DMS114 treated with DMSO at 0.1 percent for 48 hours (cell line): ENCODE data around the gene COL4A6.

Experiments used
- DNase-seq: peaks from one replicate; lab custom pipeline; 2025; ENCODE audit not compliant: unreplicated experiment; lab: John Stamatoyannopoulos, UW

The COL4A6 gene

GRCh38 chrX:108163333-108164082 lies 274.7 kb downstream of the COL4A6 start:
- no peak for DNase-seq

- DNase-seq = no peak
Measured at GRCh38 chrX:108162265-108162664, 276.0 kb downstream of the COL4A6 start.

- no peak for DNase-seq
Measured at GRCh38 chrX:108160309-108160708, 277.9 kb downstream of the COL4A6 start.

- no peak for DNase-seq
Measured at GRCh38 chrX:108159028-108159670, 279.1 kb downstream of the COL4A6 start.

- DNase-seq = no peak
Measured at GRCh38 chrX:108157628-108158027, 280.6 kb downstream of the COL4A6 start.

- DNase-seq = no peak
Measured at GRCh38 chrX:108156934-108157466, 281.2 kb downstream of the COL4A6 start.

- DNase-seq = no peak
Measured at GRCh38 chrX:108156082-108156481, 282.1 kb downstream of the COL4A6 start.

- DNase-seq = no peak
Measured at GRCh38 chrX:108148524-108148923, 289.7 kb downstream of the COL4A6 start.

- no peak for DNase-seq
Measured at GRCh38 chrX:108138814-108139702, 299.2 kb downstream of the COL4A6 start.

GRCh38 chrX:108134724-108135123 lies 303.5 kb downstream of the COL4A6 start:
- DNase-seq = no peak

- DNase-seq = no peak
Measured at GRCh38 chrX:108132876-108133275, 305.3 kb downstream of the COL4A6 start.

GRCh38 chrX:108132034-108132433 lies 306.2 kb downstream of the COL4A6 start:
- DNase-seq = no peak

GRCh38 chrX:108131471-108131870 lies 306.8 kb downstream of the COL4A6 start:
- DNase-seq = no peak

- DNase-seq = no peak
Measured at GRCh38 chrX:108130889-108131288, 307.3 kb downstream of the COL4A6 start.

- no peak for DNase-seq
Measured at GRCh38 chrX:108127152-108127551, 311.1 kb downstream of the COL4A6 start.

GRCh38 chrX:108126661-108127060 lies 311.6 kb downstream of the COL4A6 start:
- no peak for DNase-seq

- no peak for DNase-seq
Measured at GRCh38 chrX:108123591-108124366, 314.4 kb downstream of the COL4A6 start.

- DNase-seq = no peak
Measured at GRCh38 chrX:108122748-108123147, 315.5 kb downstream of the COL4A6 start.

GRCh38 chrX:108121291-108121690 lies 316.9 kb downstream of the COL4A6 start:
- DNase-seq = no peak

GRCh38 chrX:108117988-108118387 lies 320.2 kb downstream of the COL4A6 start:
- DNase-seq = no peak

- DNase-seq = no peak
Measured at GRCh38 chrX:108114541-108114940, 323.7 kb downstream of the COL4A6 start.
